Urothelium cell line (cell line): Measurements from ENCODE around the gene TACSTD2.
"Not testable (repeated sequence)": the region's sequence is repeated elsewhere in the genome, so short reads cannot be mapped to it uniquely, and the experiment has no call there.

Experiments
- DNase-seq: peaks from one replicate; pipeline ENCODE4 v3.0.0; 2011; ENCODE audit warnings: low spot score, mixed read lengths
- FAIRE-seq: peaks from 2 replicates; lab custom pipeline; 2011; peaks lifted over from hg19 to GRCh38; lab: Jason Lieb, UNC

TACSTD2 gene, protein sequence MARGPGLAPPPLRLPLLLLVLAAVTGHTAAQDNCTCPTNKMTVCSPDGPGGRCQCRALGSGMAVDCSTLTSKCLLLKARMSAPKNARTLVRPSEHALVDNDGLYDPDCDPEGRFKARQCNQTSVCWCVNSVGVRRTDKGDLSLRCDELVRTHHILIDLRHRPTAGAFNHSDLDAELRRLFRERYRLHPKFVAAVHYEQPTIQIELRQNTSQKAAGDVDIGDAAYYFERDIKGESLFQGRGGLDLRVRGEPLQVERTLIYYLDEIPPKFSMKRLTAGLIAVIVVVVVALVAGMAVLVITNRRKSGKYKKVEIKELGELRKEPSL

DNA sequence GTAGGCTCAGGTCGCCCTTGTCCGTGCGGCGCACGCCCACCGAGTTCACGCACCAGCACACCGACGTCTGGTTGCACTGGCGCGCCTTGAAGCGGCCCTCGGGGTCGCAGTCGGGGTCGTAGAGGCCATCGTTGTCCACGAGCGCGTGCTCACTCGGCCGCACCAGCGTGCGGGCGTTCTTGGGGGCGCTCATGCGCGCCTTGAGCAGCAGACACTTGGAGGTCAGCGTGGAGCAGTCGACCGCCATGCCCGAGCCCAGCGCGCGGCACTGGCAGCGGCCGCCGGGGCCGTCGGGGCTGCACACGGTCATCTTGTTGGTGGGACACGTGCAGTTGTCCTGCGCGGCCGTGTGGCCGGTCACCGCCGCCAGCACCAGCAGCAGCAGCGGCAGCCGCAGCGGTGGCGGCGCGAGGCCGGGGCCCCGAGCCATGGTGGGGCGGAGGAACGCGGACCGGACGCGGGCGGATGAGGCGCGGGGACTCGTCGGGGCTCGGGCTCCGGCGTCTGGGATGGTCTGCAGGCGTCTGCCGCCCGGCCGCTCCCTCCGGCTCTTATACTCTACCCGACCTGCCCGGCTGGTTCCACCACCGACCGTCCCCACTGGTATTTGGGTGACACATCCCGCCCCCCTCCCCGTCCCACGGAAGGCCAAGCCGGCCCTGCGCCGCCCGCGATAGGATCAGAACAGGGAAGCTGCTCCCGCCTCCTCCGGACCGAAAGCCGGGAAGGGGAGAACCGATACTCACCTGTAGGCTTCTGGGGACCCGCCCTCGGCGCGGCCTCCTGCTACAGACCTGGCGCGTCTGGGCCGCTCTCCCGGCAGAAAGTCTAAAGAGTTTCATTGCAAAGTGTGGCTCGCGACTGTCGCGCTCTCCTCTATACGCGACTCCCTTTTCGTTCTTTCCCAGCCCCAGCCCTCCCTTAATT, at the start of gene TACSTD2:
TSS of gene TACSTD2 (minus strand) at position 526 of the 927 bp plus-strand sequence. CDS start at position 430, 96 bp downstream.
- FAIRE-seq (no peak), DNase-seq (no peak)

GRCh38 chr1:58626293-58626692, 49.2 kb upstream of the TACSTD2 start:
- FAIRE-seq (no peak), DNase-seq (no peak)

DNA sequence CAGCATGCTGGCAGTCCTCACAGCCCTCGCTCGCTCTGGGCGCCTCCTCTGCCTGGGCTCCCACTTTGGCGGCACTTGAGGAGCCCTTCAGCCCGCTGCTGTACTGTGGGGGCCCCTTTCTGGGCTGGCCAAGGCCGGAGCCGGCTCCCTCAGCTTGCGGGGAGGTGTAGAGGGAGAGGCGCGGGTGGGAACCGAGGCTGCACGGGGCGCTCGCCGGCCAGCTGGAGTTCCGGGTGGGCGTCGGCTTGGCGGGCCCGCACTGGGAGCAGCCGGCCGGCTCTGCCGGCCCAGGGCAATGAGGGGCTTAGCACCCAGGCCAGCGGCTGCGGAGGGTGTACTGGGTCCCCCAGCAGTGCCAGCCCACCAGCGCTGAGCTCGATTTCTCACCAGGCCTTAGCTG, 46.2 kb upstream of the TACSTD2 start:
- FAIRE-seq, DNase-seq: not testable (repeated sequence)

- DNase-seq: no peak
- FAIRE-seq: no peak
Observed at GRCh38 chr1:58622571-58622970, 45.5 kb upstream of the TACSTD2 start.

DNA sequence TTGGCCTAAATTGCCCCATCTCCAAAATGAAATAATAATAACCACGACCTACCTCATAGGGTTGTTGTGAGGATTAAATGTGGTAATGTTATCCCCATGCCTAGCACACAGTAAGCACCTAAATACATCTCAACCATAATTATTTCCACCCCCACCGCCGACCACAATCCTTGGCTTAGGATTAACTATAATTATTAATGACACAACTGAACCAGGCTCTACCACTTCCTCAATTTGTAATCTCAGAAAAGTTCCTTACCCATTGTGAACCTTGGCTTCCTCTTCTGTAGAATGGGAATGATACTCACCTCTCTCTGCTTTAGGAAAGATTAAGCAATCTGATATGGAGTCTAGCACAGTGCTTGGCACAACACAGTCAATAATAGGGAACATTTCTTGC, 44.3 kb upstream of the TACSTD2 start:
- no peak for FAIRE-seq
- DNase-seq: no peak

- no peak for FAIRE-seq
- DNase-seq: no peak
Observed at GRCh38 chr1:58620926-58621325, 43.9 kb upstream of the TACSTD2 start.

DNA sequence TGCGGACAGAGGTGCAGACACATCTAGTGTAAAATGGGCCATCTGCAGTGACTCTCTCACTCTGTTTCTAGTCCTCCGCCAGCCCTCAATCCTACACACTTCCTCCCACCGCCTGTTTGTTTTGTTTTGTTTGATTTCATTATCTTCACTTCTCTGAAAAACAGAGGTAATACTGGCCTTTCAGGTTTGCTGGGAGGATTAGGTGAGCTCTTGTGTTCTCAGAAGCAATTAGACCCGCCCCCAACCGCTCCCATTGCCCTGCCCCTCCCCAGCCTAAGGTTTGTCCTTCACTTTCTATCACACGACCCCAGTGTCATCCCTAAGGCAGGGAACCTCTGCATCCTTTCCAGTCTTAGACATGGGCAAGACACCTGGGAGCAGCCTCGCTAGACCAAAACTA, 43.2 kb upstream of the TACSTD2 start:
- FAIRE-seq (no peak), DNase-seq (no peak)

DNA sequence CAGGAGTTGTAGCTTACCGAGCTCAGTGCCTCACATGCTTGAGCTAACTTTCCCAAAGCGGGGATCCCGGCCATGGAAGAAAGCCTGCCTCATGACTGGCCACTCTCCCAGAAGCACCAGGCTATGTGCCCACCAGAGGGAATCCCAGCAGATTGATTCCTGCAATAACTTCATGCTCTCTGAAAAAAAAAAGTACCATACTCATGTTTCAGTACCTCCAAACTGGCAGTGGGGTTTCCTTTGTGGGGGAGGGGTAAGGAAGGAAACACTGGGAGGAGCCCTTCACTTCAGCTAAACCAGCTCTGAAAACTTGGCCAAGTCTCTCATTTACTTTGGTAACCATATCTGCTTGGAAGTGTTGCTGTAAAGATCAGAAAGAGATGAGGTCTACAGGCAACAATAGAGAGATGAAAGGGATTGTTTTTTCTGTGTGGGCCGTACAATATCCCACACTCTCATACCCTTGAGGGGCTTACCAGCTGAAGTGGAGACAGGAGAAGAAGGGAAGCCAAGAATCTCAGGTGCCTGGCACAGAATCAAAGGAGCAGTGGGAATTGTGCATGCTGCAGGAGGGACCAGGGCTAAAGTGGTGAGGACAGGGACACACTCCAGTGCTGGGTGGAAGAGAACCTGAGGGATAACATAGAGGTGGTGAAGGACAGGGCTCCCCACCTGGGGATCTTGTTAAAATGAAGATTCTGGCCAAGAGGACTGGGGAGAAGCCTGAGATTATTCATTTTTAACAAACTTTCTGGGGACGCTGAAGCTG, 42.4 kb upstream of the TACSTD2 start:
- FAIRE-seq (no peak), DNase-seq (no peak)

DNA sequence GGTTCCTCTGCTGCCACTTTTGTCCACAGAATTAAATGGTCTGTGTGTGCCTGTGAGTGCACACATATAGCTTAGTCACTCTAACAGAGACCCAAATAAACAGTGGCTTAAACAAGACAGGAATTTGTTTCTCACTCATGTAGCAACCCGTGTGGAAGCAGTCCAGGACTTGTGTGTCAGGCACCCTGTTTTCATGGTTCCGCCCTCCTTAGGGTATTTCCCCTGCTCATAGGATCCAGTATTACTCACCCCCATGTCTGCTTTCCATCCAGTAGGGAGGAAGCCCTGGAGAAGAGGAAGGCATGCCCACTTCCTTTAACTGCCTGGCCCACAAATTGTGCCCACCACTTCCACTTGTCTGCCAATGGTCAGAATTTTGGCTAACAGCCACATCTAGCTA, 41.3 kb upstream of the TACSTD2 start:
- peak; percentile 29 for DNase-seq
- no peak for FAIRE-seq

DNA sequence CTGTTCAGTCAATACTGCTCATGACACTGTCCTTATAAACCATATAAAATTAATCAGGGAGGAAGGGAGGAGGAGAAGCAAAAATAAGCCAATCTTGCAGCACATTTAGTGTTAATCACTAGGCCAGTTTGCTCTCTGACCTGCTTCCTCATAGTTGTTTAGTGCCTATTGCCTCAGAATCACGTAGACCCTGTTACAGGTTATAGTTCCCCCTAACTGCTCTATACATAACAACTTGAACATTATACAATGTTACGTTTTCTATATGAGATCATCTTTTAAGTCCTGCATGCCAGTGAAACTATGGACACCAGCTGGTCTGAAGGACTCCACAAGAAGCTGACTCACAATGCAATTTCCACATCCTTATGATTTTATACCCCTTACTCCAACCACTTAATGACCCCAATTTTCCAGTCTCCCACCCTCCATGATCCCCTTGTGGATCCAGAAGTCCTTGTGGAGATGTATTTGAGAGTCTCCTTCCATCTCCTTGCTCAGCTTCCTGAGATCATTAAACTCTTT, 34.9 kb upstream of the TACSTD2 start:
- FAIRE-seq: no peak
- DNase-seq: no peak

DNA sequence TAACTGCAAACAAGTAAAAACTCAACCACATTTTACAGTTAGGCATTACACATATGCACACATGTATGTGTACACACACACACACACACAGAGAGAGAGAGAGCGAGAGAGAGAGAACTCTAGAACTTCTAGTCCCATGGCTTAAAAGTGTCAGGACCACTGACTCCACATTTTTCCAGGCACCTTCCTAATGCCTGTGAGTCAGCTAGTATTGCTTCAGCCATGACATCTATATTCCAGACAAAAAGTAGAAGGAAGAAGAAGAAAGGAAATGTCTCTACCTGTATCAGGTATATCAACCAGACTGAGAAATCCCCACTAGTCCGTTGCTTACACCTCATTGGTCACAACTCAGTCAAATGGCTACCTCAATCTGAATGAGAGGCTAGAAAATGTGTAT, 31.9 kb upstream of the TACSTD2 start:
- no peak for FAIRE-seq
- DNase-seq: no peak

- FAIRE-seq (no peak), DNase-seq (no peak)
Observed at GRCh38 chr1:58608297-58608696, 31.2 kb upstream of the TACSTD2 start.

- no peak for FAIRE-seq
- no peak for DNase-seq
Observed at GRCh38 chr1:58607391-58607790, 30.3 kb upstream of the TACSTD2 start.

GRCh38 chr1:58601921-58602320, 24.9 kb upstream of the TACSTD2 start:
- not testable (repeated sequence) for DNase-seq, FAIRE-seq

DNA sequence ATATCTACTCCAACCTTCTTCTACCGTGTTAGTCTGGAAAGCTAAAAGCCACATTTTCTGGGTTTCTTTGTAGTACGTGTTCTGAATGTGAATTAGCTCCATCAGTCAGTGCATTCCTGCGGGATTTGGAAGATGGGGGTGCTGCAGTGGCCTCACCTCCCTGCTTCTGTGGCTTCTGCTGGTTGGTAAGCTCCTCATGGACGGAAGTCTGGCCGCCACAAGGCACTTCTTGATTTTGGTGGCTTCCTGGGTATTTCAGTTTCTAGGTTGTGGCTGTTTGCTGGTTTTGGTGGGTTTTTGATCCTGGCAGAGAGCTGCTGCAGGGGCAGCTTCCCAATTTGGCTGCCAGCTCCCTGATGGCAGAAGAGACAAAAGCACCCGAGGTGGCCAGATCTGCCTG, 20.9 kb upstream of the TACSTD2 start:
- FAIRE-seq: no peak
- no peak for DNase-seq

GRCh38 chr1:58597076-58597475, 20.0 kb upstream of the TACSTD2 start:
- DNase-seq (no peak), FAIRE-seq (no peak)

DNA sequence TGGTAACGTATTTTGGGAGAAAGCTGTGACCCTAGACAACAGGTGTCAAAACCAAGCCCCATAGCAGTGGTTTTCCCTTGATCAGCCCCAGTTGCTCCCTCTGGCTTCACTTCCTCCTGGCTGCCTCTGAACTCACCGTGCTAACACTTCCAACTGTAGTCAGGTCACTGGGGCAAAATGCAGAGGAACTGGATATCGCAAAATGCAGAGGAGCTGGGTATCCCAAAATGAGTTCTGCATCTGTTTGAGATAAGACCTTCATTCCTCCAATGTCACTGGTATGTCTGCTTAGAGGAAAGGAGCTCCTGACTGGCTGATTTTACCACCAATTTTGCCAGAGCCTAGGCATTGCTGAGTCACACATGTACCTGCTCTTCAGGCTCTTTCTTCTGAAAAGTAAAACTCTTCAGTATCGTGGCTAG, 19.6 kb upstream of the TACSTD2 start:
- DNase-seq (no peak), FAIRE-seq (no peak)

DNA sequence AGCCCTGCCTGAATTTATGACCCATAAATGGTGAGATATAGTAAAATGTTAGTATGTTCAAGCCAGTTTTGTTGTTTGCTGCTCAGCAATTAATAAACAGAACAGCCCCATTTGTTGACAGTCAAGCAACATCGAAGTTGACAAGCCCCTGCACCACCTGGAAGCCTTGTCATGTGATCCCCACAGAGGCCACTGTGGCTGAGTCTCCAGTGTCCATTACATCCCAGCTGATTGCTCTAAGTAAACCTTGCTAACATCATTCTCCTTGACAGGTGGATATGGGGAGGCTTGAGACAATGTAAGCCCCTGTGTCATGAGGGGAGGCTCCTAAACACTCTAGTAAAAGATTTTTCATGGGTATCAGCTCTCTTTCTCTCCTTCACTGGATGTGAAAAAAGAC, 17.5 kb upstream of the TACSTD2 start:
- FAIRE-seq (no peak), DNase-seq (no peak)

- DNase-seq (peak; percentile 93), FAIRE-seq (peak; percentile 72)
Observed at GRCh38 chr1:58592522-58593134, 15.6 kb upstream of the TACSTD2 start.

GRCh38 chr1:58591806-58592205, 14.8 kb upstream of the TACSTD2 start:
- no peak for FAIRE-seq
- DNase-seq: no peak
